HG03432 (cell line): ENCODE results near the gene MEI4.
"Not testable (repeated sequence)": the region's sequence is repeated elsewhere in the genome, so short reads cannot be mapped to it uniquely, and the experiment has no call there.

Experiments used
- ATAC-seq: cut with Tn5 transposase; IDR thresholded peaks from one replicate; pipeline ENCODE4 v1.9.1; 2021; ENCODE audit warnings: mild to moderate bottlenecking, moderate library complexity; ENCODE audit not compliant: unreplicated experiment

The MEI4 gene

GRCh38 chr6:77652739-77653138, at the start of gene MEI4:
Gene MEI4 (plus strand): TSS chr6:77653039. CDS start chr6:77690672, 37,633 bp downstream.
- no peak for ATAC-seq

GRCh38 chr6:77604476-77604875, 48.4 kb upstream of the MEI4 start:
- ATAC-seq, result no peak

GRCh38 chr6:77607004-77607403, 45.8 kb upstream of the MEI4 start:
- ATAC-seq, result no peak

- no peak for ATAC-seq
Observed at GRCh38 chr6:77609106-77609505, 43.7 kb upstream of the MEI4 start.

- no peak for ATAC-seq
Observed at GRCh38 chr6:77619114-77619513, 33.7 kb upstream of the MEI4 start.

- peak; percentile 86 for ATAC-seq
Observed at GRCh38 chr6:77620278-77620882, 32.5 kb upstream of the MEI4 start.

- ATAC-seq, result no peak
Observed at GRCh38 chr6:77624515-77624914, 28.3 kb upstream of the MEI4 start.

- no peak for ATAC-seq
Observed at GRCh38 chr6:77626426-77626825, 26.4 kb upstream of the MEI4 start.

- no peak for ATAC-seq
Observed at GRCh38 chr6:77630014-77630413, 22.8 kb upstream of the MEI4 start.

- ATAC-seq, result no peak
Observed at GRCh38 chr6:77633471-77633870, 19.4 kb upstream of the MEI4 start.

- no peak for ATAC-seq
Observed at GRCh38 chr6:77633993-77634715, 18.7 kb upstream of the MEI4 start.

GRCh38 chr6:77638129-77638830, 14.6 kb upstream of the MEI4 start:
- ATAC-seq, result no peak

- no peak for ATAC-seq
Observed at GRCh38 chr6:77644102-77644705, 8.6 kb upstream of the MEI4 start.

GRCh38 chr6:77650098-77650663, 2.7 kb upstream of the MEI4 start:
- no peak for ATAC-seq

- ATAC-seq, result no peak
Observed at GRCh38 chr6:77653816-77654215, 977 bp downstream of the MEI4 start.

GRCh38 chr6:77655035-77655434, 2.2 kb downstream of the MEI4 start:
- ATAC-seq, result not testable (repeated sequence)

- ATAC-seq, result no peak
Observed at GRCh38 chr6:77656999-77657764, 4.3 kb downstream of the MEI4 start.

GRCh38 chr6:77666340-77666739, 13.5 kb downstream of the MEI4 start:
- no peak for ATAC-seq

GRCh38 chr6:77666846-77667245, 14.0 kb downstream of the MEI4 start:
- ATAC-seq, result no peak

- no peak for ATAC-seq
Observed at GRCh38 chr6:77669913-77670312, 17.1 kb downstream of the MEI4 start.

GRCh38 chr6:77674211-77674610, 21.4 kb downstream of the MEI4 start:
- ATAC-seq, result no peak
